Brain microvascular endothelial cell (primary cell): ENCODE data around the gene PRR33.

ENCODE experiments used
- DNase-seq: peaks from one replicate; pipeline ENCODE4 v3.0.0-alpha.2; 2020
- H3K27ac ChIP-seq: fragments of 250-450 bp; sonication (Bioruptor Pico); 2 replicates; pipeline ENCODE4 v1.5.1; 2020; ENCODE audit warnings: mild to moderate bottlenecking, moderate library complexity
- H3K27me3 ChIP-seq: fragments of 250-450 bp; sonication (Bioruptor Pico); replicated peaks from 2 replicates; pipeline ENCODE4 v1.5.1; 2020; ENCODE audit warnings: mild to moderate bottlenecking
- H3K36me3 ChIP-seq: fragments of 250-450 bp; sonication (Bioruptor Pico); replicated peaks from 2 replicates; pipeline ENCODE4 v1.5.1; 2020; ENCODE audit warnings: mild to moderate bottlenecking
- H3K4me3 ChIP-seq: 2 replicates; pipeline ENCODE4 v1.5.1; 2011; ENCODE audit warnings: low read depth, mild to moderate bottlenecking, control low read depth, low read length, moderate library complexity
- in situ Hi-C: cut with HindIII; loops from 2 replicates; pipeline ENCODE4 v1.10.0; 2017; ENCODE audit warnings: low sequenced_read_pairs, low pct_ligation_motif_present
- TF ChIP-seq, protein P1 (sequence below): IDR thresholded peaks from 2 replicates; pipeline ENCODE4 v1.5.1; 2011; ENCODE audit warnings: low read depth, mild to moderate bottlenecking, moderate library complexity, low read length, control low read depth, inconsistent platforms; ENCODE audit errors: missing control alignments

Gene PRR33

GRCh38 chr11:1873048-1873812 lies 18.5 kb downstream of the PRR33 start:
- no peak overlapping the region for H3K4me3 ChIP-seq
- no peak for DNase-seq
- peaks cover 5% of the 10 kb centered on the region for H3K27me3 ChIP-seq
- no peak overlapping the region for H3K27ac ChIP-seq
- TF ChIP-seq, protein P1, sequence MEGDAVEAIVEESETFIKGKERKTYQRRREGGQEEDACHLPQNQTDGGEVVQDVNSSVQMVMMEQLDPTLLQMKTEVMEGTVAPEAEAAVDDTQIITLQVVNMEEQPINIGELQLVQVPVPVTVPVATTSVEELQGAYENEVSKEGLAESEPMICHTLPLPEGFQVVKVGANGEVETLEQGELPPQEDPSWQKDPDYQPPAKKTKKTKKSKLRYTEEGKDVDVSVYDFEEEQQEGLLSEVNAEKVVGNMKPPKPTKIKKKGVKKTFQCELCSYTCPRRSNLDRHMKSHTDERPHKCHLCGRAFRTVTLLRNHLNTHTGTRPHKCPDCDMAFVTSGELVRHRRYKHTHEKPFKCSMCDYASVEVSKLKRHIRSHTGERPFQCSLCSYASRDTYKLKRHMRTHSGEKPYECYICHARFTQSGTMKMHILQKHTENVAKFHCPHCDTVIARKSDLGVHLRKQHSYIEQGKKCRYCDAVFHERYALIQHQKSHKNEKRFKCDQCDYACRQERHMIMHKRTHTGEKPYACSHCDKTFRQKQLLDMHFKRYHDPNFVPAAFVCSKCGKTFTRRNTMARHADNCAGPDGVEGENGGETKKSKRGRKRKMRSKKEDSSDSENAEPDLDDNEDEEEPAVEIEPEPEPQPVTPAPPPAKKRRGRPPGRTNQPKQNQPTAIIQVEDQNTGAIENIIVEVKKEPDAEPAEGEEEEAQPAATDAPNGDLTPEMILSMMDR: no peak
- H3K36me3 ChIP-seq: no peaks in the 10 kb centered on the region
- in situ Hi-C loops: no loop called here

DNA sequence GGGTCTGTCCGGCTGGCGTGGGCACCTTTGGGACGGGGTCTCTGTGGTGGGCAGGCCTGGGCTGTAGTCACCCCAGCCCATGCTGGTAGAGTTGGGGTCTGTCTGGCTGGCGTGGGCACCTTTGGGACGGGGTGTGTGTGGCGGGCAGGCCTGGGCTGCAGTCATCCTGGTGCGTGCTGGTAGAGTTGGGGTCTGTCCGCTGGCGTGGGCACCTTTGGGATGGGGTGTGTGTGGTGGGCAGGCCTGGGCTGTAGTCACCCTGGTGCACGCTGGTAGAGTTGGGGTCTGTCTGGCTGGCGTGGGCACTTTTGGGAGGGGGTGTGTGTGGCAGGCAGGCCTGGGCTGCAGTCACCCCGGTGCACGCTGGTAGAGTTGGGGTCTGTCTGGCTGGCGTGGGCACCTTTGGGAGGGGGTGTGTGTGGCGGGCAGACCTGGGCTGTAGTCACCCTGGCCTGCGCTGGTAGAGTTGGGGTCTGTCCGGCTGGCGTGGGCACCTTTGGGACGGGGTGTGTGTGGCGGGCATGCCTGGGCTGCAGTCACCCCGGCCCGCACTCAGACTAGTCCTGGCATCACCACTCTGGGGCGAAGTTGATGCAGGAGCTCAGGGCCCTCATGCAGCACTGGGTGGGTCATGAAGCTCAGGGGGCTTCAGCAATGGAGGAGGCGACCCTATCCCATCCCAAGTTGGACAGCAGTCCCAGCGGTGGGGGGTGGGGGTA lies 19.3 kb downstream of the PRR33 start:
- no peaks in the 10 kb centered on the region for H3K36me3 ChIP-seq
- no peak overlapping the region for H3K27ac ChIP-seq
- TF ChIP-seq, protein P1: no peak
- no peak overlapping the region for H3K4me3 ChIP-seq
- DNase-seq: no peak
- in situ Hi-C loops: no loop called here
- peaks cover 5% of the 10 kb centered on the region for H3K27me3 ChIP-seq

DNA sequence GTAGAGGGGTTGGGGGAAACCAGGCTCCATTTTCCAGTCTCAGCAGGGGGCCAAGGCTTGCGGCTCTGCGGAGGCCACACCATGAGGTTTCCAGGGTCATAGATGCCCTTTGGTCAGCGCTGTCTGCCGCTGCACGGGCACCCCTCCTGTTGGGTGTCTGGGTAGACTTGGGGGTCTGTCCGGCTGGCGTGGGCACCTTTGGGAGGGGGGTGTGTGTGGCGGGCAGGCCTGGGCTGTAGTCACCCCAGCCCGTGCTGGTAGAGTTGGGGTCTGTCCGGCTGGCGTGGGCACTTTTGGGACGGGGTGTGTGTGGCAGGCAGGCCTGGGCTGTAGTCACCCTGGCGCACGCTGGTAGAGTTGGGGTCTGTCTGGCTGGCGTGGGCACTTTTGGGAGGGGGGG lies 20.2 kb downstream of the PRR33 start:
- H3K27ac ChIP-seq: no peak overlapping the region
- in situ Hi-C loops: no loop called here
- DNase-seq: no peak
- TF ChIP-seq, protein P1: no peak
- H3K27me3 ChIP-seq: peaks cover 5% of the 10 kb centered on the region
- H3K4me3 ChIP-seq: no peak overlapping the region
- H3K36me3 ChIP-seq: no peaks in the 10 kb centered on the region

- no peak overlapping the region for H3K4me3 ChIP-seq
- in situ Hi-C loops: no loop called here
- TF ChIP-seq, protein P1: no peak
These were observed 20.8 kb downstream of the PRR33 start for GRCh38 chr11:1870721-1871466.

GRCh38 chr11:1870326-1870696 lies 21.4 kb downstream of the PRR33 start:
- Histone ChIP-seq H3K27me3 (peaks cover 5% of the 10 kb centered on the region), H3K27ac (no peak overlapping the region)
- TF ChIP-seq, protein P1: no peak

More at GRCh38 chr11:1870721-1871466, 20.8 kb downstream of the PRR33 start:
- peaks cover 5% of the 10 kb centered on the region for H3K27me3 ChIP-seq
- H3K27ac ChIP-seq: no peak overlapping the region
- no peaks in the 10 kb centered on the region for H3K36me3 ChIP-seq
- no peak for DNase-seq

More at GRCh38 chr11:1870326-1870696, 21.4 kb downstream of the PRR33 start:
- DNase-seq: no peak
- H3K4me3 ChIP-seq: no peak overlapping the region
- in situ Hi-C loops: no loop called here
- H3K36me3 ChIP-seq: no peaks in the 10 kb centered on the region
